Loucy (cell line): ENCODE measurements around the gene SMTN.

ENCODE experiments used
- H2AFZ ChIP-seq: fragments of 200-600 bp; sonication (generic); 2 replicates; pipeline ENCODE4 v1.6.0; 2016; ENCODE audit warnings: antibody characterized with exemption, mild to moderate bottlenecking, low read length, moderate library complexity
- H3F3A ChIP-seq: fragments of 200-600 bp; 2 replicates; pipeline ENCODE4 v1.6.0; 2016; ENCODE audit warnings: antibody characterized with exemption, low read depth, mild to moderate bottlenecking
- H3K27me3 ChIP-seq: fragments of 200-600 bp; sonication (generic); 2 replicates; pipeline ENCODE4 v1.6.1; 2014; ENCODE audit warnings: low read length, mild to moderate bottlenecking; ENCODE audit not compliant: insufficient read depth, poor library complexity, severe bottlenecking
- H3K36me3 ChIP-seq: fragments of 200-600 bp; sonication (generic); 2 replicates; pipeline ENCODE4 v1.6.1; 2016; ENCODE audit warnings: low read length; ENCODE audit not compliant: insufficient read depth
- H3K4me1 ChIP-seq: fragments of 200-600 bp; sonication (generic); 2 replicates; pipeline ENCODE4 v1.5.1; 2014; ENCODE audit warnings: low read length, mild to moderate bottlenecking; ENCODE audit not compliant: insufficient read depth, poor library complexity, severe bottlenecking
- H3K4me2 ChIP-seq: fragments of 200-600 bp; sonication (generic); 2 replicates; pipeline ENCODE4 v1.6.0; 2014; ENCODE audit warnings: antibody characterized with exemption, low read length, low read depth, mild to moderate bottlenecking; ENCODE audit not compliant: poor library complexity, severe bottlenecking
- H3K4me3 ChIP-seq: fragments of 200-600 bp; sonication (generic); 2 replicates; pipeline ENCODE4 v1.5.1; 2014; ENCODE audit warnings: low read length, mild to moderate bottlenecking, mixed read lengths; ENCODE audit not compliant: poor library complexity, severe bottlenecking
- H3K79me2 ChIP-seq: fragments of 200-600 bp; sonication (generic); 2 replicates; pipeline ENCODE4 v1.6.1; 2014; ENCODE audit warnings: low read length; ENCODE audit not compliant: insufficient read depth
- H3K9ac ChIP-seq: fragments of 200-600 bp; sonication (generic); 2 replicates; pipeline ENCODE4 v1.6.0; 2014; ENCODE audit warnings: mild to moderate bottlenecking, low read depth, low read length, moderate library complexity; ENCODE audit not compliant: poor library complexity, severe bottlenecking
- H3K9me2 ChIP-seq: fragments of 200-600 bp; sonication (generic); replicated peaks from 2 replicates; pipeline ENCODE4 v1.6.1; 2016; ENCODE audit warnings: low read depth, low read length, mixed read lengths
- H3K9me3 ChIP-seq: fragments of 200-600 bp; sonication (generic); 2 replicates; pipeline ENCODE4 v1.6.1; 2014; ENCODE audit warnings: mild to moderate bottlenecking, antibody characterized with exemption, low read length, low read depth; ENCODE audit not compliant: insufficient read depth
- H4K20me1 ChIP-seq: fragments of 200-600 bp; sonication (generic); 2 replicates; pipeline ENCODE4 v1.6.0; 2014; ENCODE audit warnings: antibody characterized with exemption, low read length, mild to moderate bottlenecking; ENCODE audit not compliant: insufficient read depth, poor library complexity, severe bottlenecking
- EZH2phosphoT487 ChIP-seq: fragments of 200-600 bp; IDR thresholded peaks from 2 replicates; pipeline ENCODE4 v1.6.1; 2018; ENCODE audit warnings: antibody characterized with exemption, mild to moderate bottlenecking, moderate library complexity, borderline replicate concordance
- TF ChIP-seq, protein P1 (sequence below): fragments of 200-600 bp; sonication (generic); conservative IDR thresholded peaks from 2 replicates; pipeline ENCODE4 v1.5.1; 2014; ENCODE audit warnings: mild to moderate bottlenecking, antibody characterized with exemption, low read length

Gene SMTN

DNA sequence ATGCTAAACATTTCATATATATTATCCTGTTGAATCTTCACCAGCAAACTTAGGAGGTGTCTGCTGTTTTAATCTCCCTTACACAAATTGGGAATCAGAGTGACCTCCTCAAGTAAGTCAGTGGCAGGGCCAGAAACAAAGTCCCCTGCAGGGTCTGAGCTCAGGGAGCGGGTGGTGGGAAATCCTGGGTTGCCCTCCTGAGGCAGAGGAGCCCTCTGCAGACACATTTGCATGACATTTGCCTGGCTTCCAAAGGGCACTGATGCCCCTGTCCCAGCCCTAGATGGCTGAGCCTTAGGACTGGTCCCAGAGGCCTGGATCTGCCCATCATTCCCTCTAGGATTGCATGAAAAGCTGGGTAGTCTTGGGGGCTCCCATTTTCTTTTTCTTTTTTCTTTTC lies 39.5 kb downstream of the SMTN start:
- no peak overlapping the region for H3K4me2 ChIP-seq
- H3F3A ChIP-seq: no peaks in the 10 kb centered on the region
- no peak overlapping the region for H2AFZ ChIP-seq
- H3K79me2 ChIP-seq: no peaks in the 10 kb centered on the region
- H3K4me3 ChIP-seq: no peak overlapping the region
- H3K9ac ChIP-seq: no peak overlapping the region
- H3K27me3 ChIP-seq: no peaks in the 10 kb centered on the region
- no peaks in the 10 kb centered on the region for H3K9me3 ChIP-seq
- no peaks in the 10 kb centered on the region for H4K20me1 ChIP-seq
- no peaks in the 10 kb centered on the region for H3K4me1 ChIP-seq
- no peaks in the 10 kb centered on the region for H3K36me3 ChIP-seq
- H3K9me2 ChIP-seq: no peaks in the 10 kb centered on the region
- no peak for TF ChIP-seq EZH2phosphoT487
- TF ChIP-seq, protein P1, sequence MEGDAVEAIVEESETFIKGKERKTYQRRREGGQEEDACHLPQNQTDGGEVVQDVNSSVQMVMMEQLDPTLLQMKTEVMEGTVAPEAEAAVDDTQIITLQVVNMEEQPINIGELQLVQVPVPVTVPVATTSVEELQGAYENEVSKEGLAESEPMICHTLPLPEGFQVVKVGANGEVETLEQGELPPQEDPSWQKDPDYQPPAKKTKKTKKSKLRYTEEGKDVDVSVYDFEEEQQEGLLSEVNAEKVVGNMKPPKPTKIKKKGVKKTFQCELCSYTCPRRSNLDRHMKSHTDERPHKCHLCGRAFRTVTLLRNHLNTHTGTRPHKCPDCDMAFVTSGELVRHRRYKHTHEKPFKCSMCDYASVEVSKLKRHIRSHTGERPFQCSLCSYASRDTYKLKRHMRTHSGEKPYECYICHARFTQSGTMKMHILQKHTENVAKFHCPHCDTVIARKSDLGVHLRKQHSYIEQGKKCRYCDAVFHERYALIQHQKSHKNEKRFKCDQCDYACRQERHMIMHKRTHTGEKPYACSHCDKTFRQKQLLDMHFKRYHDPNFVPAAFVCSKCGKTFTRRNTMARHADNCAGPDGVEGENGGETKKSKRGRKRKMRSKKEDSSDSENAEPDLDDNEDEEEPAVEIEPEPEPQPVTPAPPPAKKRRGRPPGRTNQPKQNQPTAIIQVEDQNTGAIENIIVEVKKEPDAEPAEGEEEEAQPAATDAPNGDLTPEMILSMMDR: no peak

DNA sequence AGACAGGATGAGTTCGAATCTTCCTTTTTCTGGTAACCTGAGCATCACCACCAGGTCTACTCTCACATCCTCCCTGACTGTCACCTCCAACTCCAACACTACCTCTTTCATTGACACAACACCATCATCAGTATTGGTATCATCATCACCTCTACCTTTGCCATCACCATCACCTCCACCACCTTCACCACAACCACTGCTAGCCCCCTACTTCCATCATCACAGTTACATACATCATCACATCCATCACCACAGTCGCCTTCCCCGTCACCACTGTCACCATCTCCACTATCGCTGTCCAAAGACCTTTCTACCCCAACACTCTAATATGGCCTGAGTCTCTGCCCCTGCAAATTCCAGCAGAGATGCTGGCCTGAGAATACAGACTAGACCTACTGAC lies 40.3 kb downstream of the SMTN start:
- Histone ChIP-seq H3K36me3 (no peaks in the 10 kb centered on the region), H3F3A (no peaks in the 10 kb centered on the region), H3K9me3 (no peaks in the 10 kb centered on the region), H2AFZ (no peak overlapping the region), H3K4me3 (no peak overlapping the region), H3K9me2 (no peaks in the 10 kb centered on the region), H3K4me2 (no peak overlapping the region), H3K79me2 (no peaks in the 10 kb centered on the region), H4K20me1 (no peaks in the 10 kb centered on the region), H3K4me1 (no peaks in the 10 kb centered on the region), H3K27me3 (no peaks in the 10 kb centered on the region), H3K9ac (no peak overlapping the region)
- no peak for TF ChIP-seq EZH2phosphoT487
- TF ChIP-seq, protein P1: no peak

DNA sequence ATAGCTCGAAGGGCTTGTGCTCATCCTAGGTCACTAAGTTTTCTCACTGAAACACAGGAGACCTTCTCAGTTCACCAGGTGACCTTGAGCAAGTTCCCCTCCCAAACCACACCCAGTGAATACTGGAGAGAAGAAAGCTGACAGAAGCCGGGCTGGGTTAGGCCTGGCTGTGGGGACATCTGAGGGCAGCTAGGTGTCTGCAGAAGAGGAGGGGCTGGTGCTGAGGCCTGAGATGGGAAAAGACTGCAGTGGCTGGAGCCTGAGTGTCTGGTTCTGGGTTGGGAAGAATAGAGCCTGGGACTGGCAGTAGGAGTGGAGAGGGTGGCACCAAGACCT lies 41.0 kb downstream of the SMTN start:
- TF ChIP-seq EZH2phosphoT487: no peak
- TF ChIP-seq, protein P1: no peak
- Histone ChIP-seq H3K4me1 (no peaks in the 10 kb centered on the region), H3K36me3 (no peaks in the 10 kb centered on the region), H3K4me2 (no peak overlapping the region), H3F3A (no peaks in the 10 kb centered on the region), H3K9me3 (no peaks in the 10 kb centered on the region), H4K20me1 (no peaks in the 10 kb centered on the region), H3K9ac (no peak overlapping the region), H3K27me3 (no peaks in the 10 kb centered on the region), H2AFZ (no peak overlapping the region), H3K79me2 (no peaks in the 10 kb centered on the region), H3K4me3 (no peak overlapping the region), H3K9me2 (no peaks in the 10 kb centered on the region)
